Measurements from ENCODE around the gene SLC39A11.

The SLC39A11 gene

DNA sequence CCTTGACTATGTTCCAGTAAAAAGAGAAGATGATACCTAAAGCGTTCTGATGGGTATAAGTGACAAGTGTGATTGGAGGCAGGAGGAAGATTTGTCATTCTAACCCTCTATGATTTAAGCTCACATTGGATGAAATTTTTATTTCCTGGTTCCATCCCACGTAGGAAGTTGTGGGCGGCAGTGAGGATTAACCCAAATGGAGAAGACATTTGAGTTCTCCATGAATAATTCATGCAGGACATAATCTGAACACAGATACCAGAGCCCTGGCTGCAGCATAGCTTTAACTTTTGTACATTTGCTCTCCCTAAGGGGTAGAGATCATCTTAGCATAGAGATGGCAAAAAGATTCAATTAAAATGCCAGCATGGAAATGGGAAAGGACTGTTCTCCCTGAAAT is 146.3 kb downstream of the SLC39A11 start:
- no peak for ATAC-seq
- TF ChIP-seq TCF4 (CRISPR knock-in tag; IDR thresholded peaks at IDR 0.05; ENCODE audit: borderline replicate concordance) (no peak), ESRRG (CRISPR knock-in tag; IDR thresholded peaks at IDR 0.05) (no peak), TOX (CRISPR knock-in tag; IDR thresholded peaks at IDR 0.05; ENCODE audit: borderline replicate concordance) (no peak), GLIS3 (CRISPR knock-in tag; IDR thresholded peaks at IDR 0.05) (no peak)
- TF ChIP-seq, protein P1, sequence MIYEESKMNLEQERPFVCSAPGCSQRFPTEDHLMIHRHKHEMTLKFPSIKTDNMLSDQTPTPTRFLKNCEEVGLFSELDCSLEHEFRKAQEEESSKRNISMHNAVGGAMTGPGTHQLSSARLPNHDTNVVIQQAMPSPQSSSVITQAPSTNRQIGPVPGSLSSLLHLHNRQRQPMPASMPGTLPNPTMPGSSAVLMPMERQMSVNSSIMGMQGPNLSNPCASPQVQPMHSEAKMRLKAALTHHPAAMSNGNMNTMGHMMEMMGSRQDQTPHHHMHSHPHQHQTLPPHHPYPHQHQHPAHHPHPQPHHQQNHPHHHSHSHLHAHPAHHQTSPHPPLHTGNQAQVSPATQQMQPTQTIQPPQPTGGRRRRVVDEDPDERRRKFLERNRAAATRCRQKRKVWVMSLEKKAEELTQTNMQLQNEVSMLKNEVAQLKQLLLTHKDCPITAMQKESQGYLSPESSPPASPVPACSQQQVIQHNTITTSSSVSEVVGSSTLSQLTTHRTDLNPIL (CRISPR knock-in tag; IDR thresholded peaks at IDR 0.05; ENCODE audit: low read depth), result no peak

GRCh38 chr17:72945473-72945872 is 147.0 kb downstream of the SLC39A11 start:
- ATAC-seq, result no peak
- TF ChIP-seq ZFP3 (CRISPR knock-in tag; IDR thresholded peaks at IDR 0.05), result no peak
- TF ChIP-seq TSHZ2 (CRISPR knock-in tag; IDR thresholded peaks at IDR 0.05), result no peak
- no peak for TF ChIP-seq BACH2 (CRISPR knock-in tag; IDR thresholded peaks at IDR 0.05; ENCODE audit: borderline replicate concordance)
- no peak for TF ChIP-seq CSDC2 (CRISPR knock-in tag; IDR thresholded peaks at IDR 0.05)
- TF ChIP-seq, protein P2, sequence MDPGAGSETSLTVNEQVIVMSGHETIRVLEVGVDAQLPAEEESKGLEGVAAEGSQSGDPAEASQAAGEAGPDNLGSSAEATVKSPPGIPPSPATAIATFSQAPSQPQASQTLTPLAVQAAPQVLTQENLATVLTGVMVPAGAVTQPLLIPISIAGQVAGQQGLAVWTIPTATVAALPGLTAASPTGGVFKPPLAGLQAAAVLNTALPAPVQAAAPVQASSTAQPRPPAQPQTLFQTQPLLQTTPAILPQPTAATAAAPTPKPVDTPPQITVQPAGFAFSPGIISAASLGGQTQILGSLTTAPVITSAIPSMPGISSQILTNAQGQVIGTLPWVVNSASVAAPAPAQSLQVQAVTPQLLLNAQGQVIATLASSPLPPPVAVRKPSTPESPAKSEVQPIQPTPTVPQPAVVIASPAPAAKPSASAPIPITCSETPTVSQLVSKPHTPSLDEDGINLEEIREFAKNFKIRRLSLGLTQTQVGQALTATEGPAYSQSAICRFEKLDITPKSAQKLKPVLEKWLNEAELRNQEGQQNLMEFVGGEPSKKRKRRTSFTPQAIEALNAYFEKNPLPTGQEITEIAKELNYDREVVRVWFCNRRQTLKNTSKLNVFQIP (CRISPR knock-in tag; IDR thresholded peaks at IDR 0.05; ENCODE audit: borderline replicate concordance, low read depth), result no peak
- no peak for TF ChIP-seq PPARA (CRISPR knock-in tag; IDR thresholded peaks at IDR 0.05; ENCODE audit: borderline replicate concordance)
- no peak for TF ChIP-seq ZC3H10 (CRISPR knock-in tag; IDR thresholded peaks at IDR 0.05)
- TF ChIP-seq OSR1 (CRISPR knock-in tag; IDR thresholded peaks at IDR 0.05), result no peak
- TF ChIP-seq ARNTL (CRISPR knock-in tag; IDR thresholded peaks at IDR 0.05; ENCODE audit: borderline replicate concordance, low read depth), result no peak
- TF ChIP-seq, protein P3, sequence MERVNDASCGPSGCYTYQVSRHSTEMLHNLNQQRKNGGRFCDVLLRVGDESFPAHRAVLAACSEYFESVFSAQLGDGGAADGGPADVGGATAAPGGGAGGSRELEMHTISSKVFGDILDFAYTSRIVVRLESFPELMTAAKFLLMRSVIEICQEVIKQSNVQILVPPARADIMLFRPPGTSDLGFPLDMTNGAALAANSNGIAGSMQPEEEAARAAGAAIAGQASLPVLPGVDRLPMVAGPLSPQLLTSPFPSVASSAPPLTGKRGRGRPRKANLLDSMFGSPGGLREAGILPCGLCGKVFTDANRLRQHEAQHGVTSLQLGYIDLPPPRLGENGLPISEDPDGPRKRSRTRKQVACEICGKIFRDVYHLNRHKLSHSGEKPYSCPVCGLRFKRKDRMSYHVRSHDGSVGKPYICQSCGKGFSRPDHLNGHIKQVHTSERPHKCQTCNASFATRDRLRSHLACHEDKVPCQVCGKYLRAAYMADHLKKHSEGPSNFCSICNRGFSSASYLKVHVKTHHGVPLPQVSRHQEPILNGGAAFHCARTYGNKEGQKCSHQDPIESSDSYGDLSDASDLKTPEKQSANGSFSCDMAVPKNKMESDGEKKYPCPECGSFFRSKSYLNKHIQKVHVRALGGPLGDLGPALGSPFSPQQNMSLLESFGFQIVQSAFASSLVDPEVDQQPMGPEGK (CRISPR knock-in tag; IDR thresholded peaks at IDR 0.05; ENCODE audit: borderline replicate concordance), result no peak
- TF ChIP-seq GLIS3 (CRISPR knock-in tag; IDR thresholded peaks at IDR 0.05), result no peak
- no peak for TF ChIP-seq ZNF70 (CRISPR knock-in tag; IDR thresholded peaks at IDR 0.05)
- TF ChIP-seq, protein P4, sequence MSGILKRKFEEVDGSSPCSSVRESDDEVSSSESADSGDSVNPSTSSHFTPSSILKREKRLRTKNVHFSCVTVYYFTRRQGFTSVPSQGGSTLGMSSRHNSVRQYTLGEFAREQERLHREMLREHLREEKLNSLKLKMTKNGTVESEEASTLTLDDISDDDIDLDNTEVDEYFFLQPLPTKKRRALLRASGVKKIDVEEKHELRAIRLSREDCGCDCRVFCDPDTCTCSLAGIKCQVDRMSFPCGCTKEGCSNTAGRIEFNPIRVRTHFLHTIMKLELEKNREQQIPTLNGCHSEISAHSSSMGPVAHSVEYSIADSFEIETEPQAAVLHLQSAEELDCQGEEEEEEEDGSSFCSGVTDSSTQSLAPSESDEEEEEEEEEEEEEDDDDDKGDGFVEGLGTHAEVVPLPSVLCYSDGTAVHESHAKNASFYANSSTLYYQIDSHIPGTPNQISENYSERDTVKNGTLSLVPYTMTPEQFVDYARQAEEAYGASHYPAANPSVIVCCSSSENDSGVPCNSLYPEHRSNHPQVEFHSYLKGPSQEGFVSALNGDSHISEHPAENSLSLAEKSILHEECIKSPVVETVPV (CRISPR knock-in tag; IDR thresholded peaks at IDR 0.05), result no peak
- no peak for TF ChIP-seq RARB (CRISPR knock-in tag; IDR thresholded peaks at IDR 0.05)
- no peak for TF ChIP-seq ISL1 (CRISPR knock-in tag; IDR thresholded peaks at IDR 0.05)
- TF ChIP-seq ZFP30 (CRISPR knock-in tag; IDR thresholded peaks at IDR 0.05), result no peak
- no peak for TF ChIP-seq SNAI2 (CRISPR knock-in tag; IDR thresholded peaks at IDR 0.05)
- TF ChIP-seq, protein P1 (CRISPR knock-in tag; IDR thresholded peaks at IDR 0.05; ENCODE audit: low read depth), result no peak
- TF ChIP-seq ESRRG (CRISPR knock-in tag; IDR thresholded peaks at IDR 0.05), result no peak
- no peak for TF ChIP-seq TOX (CRISPR knock-in tag; IDR thresholded peaks at IDR 0.05; ENCODE audit: borderline replicate concordance)

Data from SK-N-SH treated with all-trans-retinoic acid at 6 μM for 48 hours (cell line).